Activated B cell treated with CpG ODN at 0.5 μM for 24 hours (primary cell): ENCODE data around the gene BARHL2. TPM values are rescaled to one million over a fixed set of nuclear protein-coding genes. Genes with fewer than 3 reads are reported as not detected.
A peak's percentile ranks its signal among the peaks of the same experiment; 100 is the strongest.

Experiments used
- ATAC-seq: fragments of 200-7000 bp; cut with Tn5 transposase; one replicate; pipeline ENCODE4 v1.10.0; 2021; ENCODE audit warnings: low read depth, mild to moderate bottlenecking, moderate library complexity
- CTCF ChIA-PET: fragments of 350-600 bp; sonication (Branson Sonifier 250); formaldehyde crosslinking; loops from one replicate; lab custom pipeline; 2021; ENCODE audit warnings: antibody characterized with exemption; lab: Charles Lee
- POLR2A ChIA-PET: fragments of 350-600 bp; sonication (Branson Sonifier 250); formaldehyde crosslinking; loops from one replicate; lab custom pipeline; 2021; ENCODE audit warnings: antibody characterized with exemption; lab: Charles Lee
- DNase-seq: peaks from one replicate; pipeline ENCODE4 v3.0.0; 2022
- H3K27ac Mint-ChIP-seq: one replicate; pipeline ENCODE4 v1.8.0; 2020; ENCODE audit warnings: mixed read lengths
- H3K27me3 Mint-ChIP-seq: one replicate; pipeline ENCODE4 v1.8.0; 2021; ENCODE audit warnings: mixed read lengths
- H3K36me3 Mint-ChIP-seq: one replicate; pipeline ENCODE4 v1.8.0; 2021; ENCODE audit warnings: low read depth, mixed read lengths
- H3K4me1 Mint-ChIP-seq: one replicate; pipeline ENCODE4 v1.8.0; 2021; ENCODE audit warnings: mixed read lengths
- H3K4me3 Mint-ChIP-seq: one replicate; pipeline ENCODE4 v1.8.0; 2020; ENCODE audit warnings: mild to moderate bottlenecking, mixed read lengths
- H3K9me3 Mint-ChIP-seq: one replicate; pipeline ENCODE4 v1.8.0; 2020; ENCODE audit warnings: mixed read lengths
- intact Hi-C: fragments of 100-400 bp; cut with micrococcal nuclease; formaldehyde crosslinking; loops from one replicate; pipeline ENCODE4 v1.15.1; 2024
- total RNA-seq: library from RNA; stranded (reverse); gene quantifications from 2 replicates; pipeline ENCODE4 v1.2.3, GENCODE V29; 2022
- TF ChIP-seq, protein P1 (sequence below): fragments of 200-600 bp; IDR thresholded peaks from one replicate; pipeline ENCODE4 v1.8.0; 2022; ENCODE audit warnings: antibody characterized with exemption, mild to moderate bottlenecking

Gene BARHL2
- total RNA-seq, 1 donor from 2014 or later, result not detected

DNA sequence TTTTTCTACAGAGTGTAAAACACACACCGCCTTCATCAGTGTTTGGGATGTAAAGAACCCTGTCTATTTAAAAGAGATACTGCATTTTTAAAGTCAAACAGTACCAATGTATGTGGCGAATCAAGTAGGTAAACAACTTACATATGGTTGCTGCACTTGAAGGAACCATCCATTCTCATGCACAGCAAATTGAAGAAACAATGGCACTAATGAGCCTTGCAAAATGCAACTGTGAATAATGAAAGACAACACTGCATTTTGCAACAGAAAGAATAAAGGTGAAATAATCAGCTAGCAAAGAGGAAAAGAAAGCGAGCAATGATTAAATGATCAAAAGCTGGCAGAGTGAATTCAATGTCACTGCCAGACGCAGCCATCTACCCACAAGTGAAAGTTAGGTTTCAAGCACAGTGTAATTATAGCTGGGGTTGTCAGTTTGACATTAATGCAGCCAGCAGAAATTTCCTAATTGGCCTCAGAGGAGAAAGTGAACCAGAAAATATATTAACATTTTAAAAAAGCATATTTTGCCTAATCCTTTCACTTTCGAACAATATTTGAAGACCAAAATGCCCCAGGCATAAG, 10.9 kb upstream of the BARHL2 start:
- TF ChIP-seq, protein P1, sequence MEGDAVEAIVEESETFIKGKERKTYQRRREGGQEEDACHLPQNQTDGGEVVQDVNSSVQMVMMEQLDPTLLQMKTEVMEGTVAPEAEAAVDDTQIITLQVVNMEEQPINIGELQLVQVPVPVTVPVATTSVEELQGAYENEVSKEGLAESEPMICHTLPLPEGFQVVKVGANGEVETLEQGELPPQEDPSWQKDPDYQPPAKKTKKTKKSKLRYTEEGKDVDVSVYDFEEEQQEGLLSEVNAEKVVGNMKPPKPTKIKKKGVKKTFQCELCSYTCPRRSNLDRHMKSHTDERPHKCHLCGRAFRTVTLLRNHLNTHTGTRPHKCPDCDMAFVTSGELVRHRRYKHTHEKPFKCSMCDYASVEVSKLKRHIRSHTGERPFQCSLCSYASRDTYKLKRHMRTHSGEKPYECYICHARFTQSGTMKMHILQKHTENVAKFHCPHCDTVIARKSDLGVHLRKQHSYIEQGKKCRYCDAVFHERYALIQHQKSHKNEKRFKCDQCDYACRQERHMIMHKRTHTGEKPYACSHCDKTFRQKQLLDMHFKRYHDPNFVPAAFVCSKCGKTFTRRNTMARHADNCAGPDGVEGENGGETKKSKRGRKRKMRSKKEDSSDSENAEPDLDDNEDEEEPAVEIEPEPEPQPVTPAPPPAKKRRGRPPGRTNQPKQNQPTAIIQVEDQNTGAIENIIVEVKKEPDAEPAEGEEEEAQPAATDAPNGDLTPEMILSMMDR, result no peak
- ChIA-PET POLR2A (no interaction called here), CTCF (interaction anchor here (0.6 kb wide), 1 partner anchor 1156 kb away, joined by 3 read pairs; no protein-coding TSS in a partner anchor)
- Mint-ChIP-seq H3K4me1 (peaks cover 47% of the 10 kb centered on the region), H3K4me3 (no peak overlapping the region), H3K27me3 (peaks cover 79% of the 10 kb centered on the region), H3K36me3 (no peaks in the 10 kb centered on the region), H3K27ac (no peak overlapping the region), H3K9me3 (peaks cover 2% of the 10 kb centered on the region)
- ATAC-seq (no peak), DNase-seq (no peak)
- intact Hi-C loops, result loop anchor here (2.0 kb wide), 2 partner anchors 21 to 109 kb away; no protein-coding TSS in a partner anchor

DNA sequence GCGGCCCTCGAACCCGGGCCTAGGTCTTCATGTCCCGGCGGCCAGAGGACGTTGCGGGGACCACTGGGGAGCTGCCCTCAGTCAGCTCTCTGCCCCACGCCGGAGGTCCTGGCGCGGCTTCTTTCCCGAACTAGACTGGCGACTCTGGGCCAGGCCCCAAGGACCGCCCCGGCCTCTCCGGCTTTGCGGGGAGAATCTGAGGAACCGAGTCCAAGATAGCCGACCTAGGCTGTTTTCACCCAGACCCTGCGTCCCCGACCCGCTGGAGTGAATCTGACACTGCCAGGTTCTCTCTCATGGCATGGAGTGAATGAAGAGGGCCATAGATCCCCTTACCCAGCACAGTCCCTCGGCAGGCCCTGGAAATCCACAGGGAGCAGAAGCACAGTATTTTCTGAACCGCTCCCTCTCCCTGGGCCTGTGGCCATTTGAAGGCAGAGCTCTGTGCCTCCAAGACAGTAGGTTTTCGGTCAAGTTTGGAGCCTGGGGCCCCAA, 9.9 kb upstream of the BARHL2 start:
- CTCF ChIA-PET, result no interaction called here

DNA sequence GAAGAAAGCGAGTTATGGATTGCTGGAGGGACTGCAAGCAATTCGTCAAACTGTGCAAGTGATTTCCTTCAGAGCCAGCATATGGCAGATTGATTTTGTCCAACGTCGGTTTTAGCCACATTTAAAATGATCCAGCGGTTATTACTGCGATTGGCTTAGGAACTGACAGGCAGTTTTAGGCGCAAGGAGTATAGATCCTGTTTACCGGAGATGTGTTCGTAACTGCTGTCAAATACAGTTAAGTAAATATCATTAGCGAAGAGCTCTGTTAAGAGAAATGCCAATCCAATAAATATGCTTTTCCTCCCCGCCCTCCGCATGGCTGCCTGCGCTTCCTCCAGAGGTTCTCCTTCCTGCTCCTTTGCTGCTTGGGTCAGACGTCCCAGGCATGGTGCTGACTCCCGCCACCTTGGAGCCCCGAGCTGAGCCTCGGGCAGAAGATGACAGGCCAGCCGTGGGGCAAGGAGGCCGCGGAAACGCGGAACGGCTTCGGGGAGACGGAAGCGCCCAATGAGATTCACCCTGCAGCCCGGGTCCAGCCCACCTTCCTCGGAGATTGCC, 9.4 kb upstream of the BARHL2 start:
- peak overlapping the region; percentile 30 for H3K27ac Mint-ChIP-seq
- ChIA-PET POLR2A (no interaction called here), CTCF (no interaction called here)
- peaks cover 84% of the 10 kb centered on the region for H3K27me3 Mint-ChIP-seq
- H3K4me3 Mint-ChIP-seq, result no peak overlapping the region
- TF ChIP-seq, protein P1, result no peak
- no peak for ATAC-seq
- intact Hi-C loops, result loop anchor here (2.0 kb wide), 1 partner anchor 20 kb away; no protein-coding TSS in a partner anchor
- DNase-seq, result no peak
- no peaks in the 10 kb centered on the region for H3K36me3 Mint-ChIP-seq
- peaks cover 3% of the 10 kb centered on the region for H3K9me3 Mint-ChIP-seq
- peaks cover 48% of the 10 kb centered on the region for H3K4me1 Mint-ChIP-seq

More for the DNA sequence above, 9.9 kb upstream of the BARHL2 start:
- intact Hi-C loops, result loop anchor here (2.0 kb wide), 1 partner anchor 20 kb away; no protein-coding TSS in a partner anchor
- Mint-ChIP-seq H3K4me1 (peaks cover 47% of the 10 kb centered on the region), H3K9me3 (peaks cover 2% of the 10 kb centered on the region), H3K4me3 (no peak overlapping the region), H3K27ac (no peak overlapping the region), H3K27me3 (peaks cover 81% of the 10 kb centered on the region), H3K36me3 (no peaks in the 10 kb centered on the region)
- ATAC-seq (no peak), DNase-seq (no peak)
- TF ChIP-seq, protein P1, result no peak
- POLR2A ChIA-PET, result no interaction called here

DNA sequence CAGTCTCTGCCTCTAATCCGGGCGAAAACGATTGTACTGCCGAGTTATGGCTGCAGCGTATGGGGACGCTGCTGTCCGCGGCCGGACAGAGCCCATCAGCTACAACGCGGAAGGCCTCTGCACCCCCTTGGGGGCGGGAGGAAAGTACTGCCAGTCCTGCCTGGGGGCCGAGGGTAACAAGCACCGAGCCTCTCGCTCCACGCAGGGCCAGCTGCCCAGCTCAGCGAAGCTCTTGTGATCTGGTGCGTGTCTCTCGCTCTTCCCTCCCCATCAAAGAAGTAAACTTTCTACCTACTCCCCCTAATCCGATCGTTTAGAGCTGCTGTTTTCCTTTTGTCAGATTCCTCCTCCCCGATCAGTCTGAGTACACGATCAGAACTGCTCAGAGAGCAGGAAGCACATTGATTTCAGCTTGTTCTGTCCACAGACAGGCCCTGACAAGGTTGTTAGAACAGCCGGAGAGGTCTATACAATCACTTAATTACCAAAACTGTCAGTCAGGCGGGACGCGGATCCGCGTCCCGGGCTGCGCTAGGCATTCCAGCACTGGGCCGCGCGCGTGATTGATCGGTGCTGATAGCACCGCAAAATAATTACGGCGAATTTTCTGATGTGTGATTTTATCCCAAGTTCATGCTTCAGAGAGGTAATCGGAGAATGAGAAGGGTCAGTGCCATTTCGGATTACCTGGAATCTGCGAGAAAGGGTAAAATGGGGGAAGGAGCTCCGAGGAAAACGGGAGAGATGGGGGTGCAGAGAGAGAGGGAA, 8.7 kb upstream of the BARHL2 start:
- ChIA-PET CTCF (no interaction called here), POLR2A (no interaction called here)
- Mint-ChIP-seq H3K27me3 (peaks cover 83% of the 10 kb centered on the region), H3K4me3 (no peak overlapping the region), H3K27ac (peak overlapping the region; percentile 30), H3K36me3 (no peaks in the 10 kb centered on the region), H3K9me3 (peaks cover 7% of the 10 kb centered on the region), H3K4me1 (peaks cover 46% of the 10 kb centered on the region)
- TF ChIP-seq, protein P1, result no peak
- ATAC-seq (no peak), DNase-seq (no peak)
- intact Hi-C loops, result loop anchor here (2.0 kb wide), 1 partner anchor 19 kb away; no protein-coding TSS in a partner anchor
